Germinal center (tissue), 1 donor: Measurements from ENCODE around the gene SPATA9.
"Not testable (repeated sequence)": the region's sequence is repeated elsewhere in the genome, so short reads cannot be mapped to it uniquely, and the experiment has no call there.

Source experiments
- DNase-seq: peaks from one replicate; pipeline ENCODE4 v3.0.0; 2012; ENCODE audit warnings: mixed read lengths, low spot score

SPATA9 gene

GRCh38 chr5:95646226-95646568 is 36.6 kb downstream of the SPATA9 start:
- DNase-seq, result not testable (repeated sequence)

GRCh38 chr5:95644351-95645042 is 38.3 kb downstream of the SPATA9 start:
- DNase-seq, result peak; percentile 52

GRCh38 chr5:95643152-95643551 is 39.6 kb downstream of the SPATA9 start:
- no peak for DNase-seq

GRCh38 chr5:95641741-95642220 is 41.0 kb downstream of the SPATA9 start:
- DNase-seq, result no peak

- no peak for DNase-seq
Measured at GRCh38 chr5:95638632-95639031, 44.2 kb downstream of the SPATA9 start.

GRCh38 chr5:95634081-95634480 is 48.7 kb downstream of the SPATA9 start:
- no peak for DNase-seq

- no peak for DNase-seq
Measured at GRCh38 chr5:95633671-95634070, 49.1 kb downstream of the SPATA9 start.

- DNase-seq, result not testable (repeated sequence)
Measured at GRCh38 chr5:95632942-95633341, 49.8 kb downstream of the SPATA9 start.

GRCh38 chr5:95631991-95632675 is 50.7 kb downstream of the SPATA9 start:
- DNase-seq, result no peak

- DNase-seq, result no peak
Measured at GRCh38 chr5:95631255-95631958, 51.4 kb downstream of the SPATA9 start.

- DNase-seq, result no peak
Measured at GRCh38 chr5:95630394-95630917, 52.3 kb downstream of the SPATA9 start.

GRCh38 chr5:95628933-95629332 is 53.9 kb downstream of the SPATA9 start:
- DNase-seq, result no peak

GRCh38 chr5:95627971-95628810 is 54.6 kb downstream of the SPATA9 start:
- no peak for DNase-seq

GRCh38 chr5:95626701-95627100 is 56.1 kb downstream of the SPATA9 start:
- DNase-seq, result no peak

GRCh38 chr5:95624368-95624767 is 58.4 kb downstream of the SPATA9 start:
- DNase-seq, result no peak

- DNase-seq, result no peak
Measured at GRCh38 chr5:95623706-95624105, 59.1 kb downstream of the SPATA9 start.

GRCh38 chr5:95621839-95622629 is 60.8 kb downstream of the SPATA9 start:
- no peak for DNase-seq

- peak; percentile 46 for DNase-seq
Measured at GRCh38 chr5:95620870-95621838, 61.6 kb downstream of the SPATA9 start.

- peak; percentile 67 for DNase-seq
Measured at GRCh38 chr5:95620030-95620869, 62.5 kb downstream of the SPATA9 start, which contains the start of gene GPR150. GPR150 (plus strand) TSS chr5:95620087; CDS start chr5:95620276, 189 bp downstream.
